Liver (tissue), 3 donors: ENCODE data around the gene HDHD3.

Experiments used
- ATF3 ChIP-seq: IDR thresholded peaks from 2 replicates; pipeline ENCODE4 v1.6.1; 2016; ENCODE audit warnings: antibody characterized with exemption
- CTCF ChIP-seq: fragments of 150-350 bp; IDR thresholded peaks from 2 replicates; pipeline ENCODE4 v1.5.1; 2017; ENCODE audit warnings: improper control_type of control experiment, low read depth, low read length; ENCODE audit not compliant: missing input control
- MAX ChIP-seq: IDR thresholded peaks from 2 replicates; pipeline ENCODE4 v1.6.1; 2016; ENCODE audit warnings: antibody characterized with exemption
- NR2F2 ChIP-seq: IDR thresholded peaks from 2 replicates; pipeline ENCODE4 v1.6.1; 2016; ENCODE audit warnings: antibody characterized with exemption
- TAF1 ChIP-seq: conservative IDR thresholded peaks from 2 replicates; pipeline ENCODE4 v1.6.1; 2016; ENCODE audit warnings: antibody characterized with exemption, mild to moderate bottlenecking
- donor health status: healthy.
- donor health status: healthy.

GRCh38 chr9:113350937-113351336, 25.8 kb downstream of the HDHD3 start:
- TF ChIP-seq ATF3 (no peak), MAX (no peak), TAF1 (no peak), CTCF (no peak), NR2F2 (no peak)
